ENCODE results near the gene KHK.
A peak's percentile ranks its signal among the peaks of the same experiment; 100 is the strongest.

KHK gene

GRCh38 chr2:27086090-27086723 is 365 bp upstream of the KHK start:
- H3K27me3 ChIP-seq (ENCODE audit: insufficient read depth, poor library complexity, severe bottlenecking), result no peaks in the 10 kb centered on the region
- H3K4me3 ChIP-seq (replicated peaks; ENCODE audit: insufficient read depth, low read length), result peak overlapping the region; percentile 49
- DNase-seq (ENCODE audit: low read depth in 1 of 2, low spot score in 1 of 2), result peak; percentile 89 to 94
- peak; percentile 35 for TF ChIP-seq REST (IDR thresholded peaks at IDR 0.05; ENCODE audit: insufficient replicate concordance, low read depth)
- TF ChIP-seq CTCF (IDR thresholded peaks at IDR 0.05; ENCODE audit: insufficient read depth, low read length), result peak; percentile 43
- no peak for TF ChIP-seq SPI1 (IDR thresholded peaks at IDR 0.05; ENCODE audit: borderline replicate concordance, low read depth)
- TF ChIP-seq POLR2AphosphoS5 (IDR thresholded peaks at IDR 0.05; ENCODE audit: low read depth), result 0 out of 2 replicates have a peak, but pooled peaks have one; percentile 53
- TF ChIP-seq GABPA (IDR thresholded peaks at IDR 0.05; ENCODE audit: low read depth), result peak; percentile 11; the same call in 1 of the 2 replicates
- peak overlapping the region; percentile 82 for H3K27ac ChIP-seq (replicated peaks)

GRCh38 chr2:27087823-27088410 is 1.3 kb downstream of the KHK start:
- H3K27ac ChIP-seq (replicated peaks), result no peak overlapping the region
- H3K4me3 ChIP-seq (replicated peaks; ENCODE audit: insufficient read depth, low read length), result no peak overlapping the region
- DNase-seq (ENCODE audit: low read depth in 1 of 2, low spot score in 1 of 2), result no peak
- H3K27me3 ChIP-seq (ENCODE audit: insufficient read depth, poor library complexity, severe bottlenecking), result no peaks in the 10 kb centered on the region
- TF ChIP-seq CTCF (IDR thresholded peaks at IDR 0.05; ENCODE audit: insufficient read depth, low read length) (no peak), POLR2AphosphoS5 (IDR thresholded peaks at IDR 0.05; ENCODE audit: low read depth) (no peak), REST (IDR thresholded peaks at IDR 0.05; ENCODE audit: insufficient replicate concordance, low read depth) (no peak), GABPA (IDR thresholded peaks at IDR 0.05; ENCODE audit: low read depth) (no peak), SPI1 (IDR thresholded peaks at IDR 0.05; ENCODE audit: borderline replicate concordance, low read depth) (no peak)

GRCh38 chr2:27088634-27089033 is 2.1 kb downstream of the KHK start:
- Histone ChIP-seq H3K27ac (replicated peaks) (no peak overlapping the region), H3K27me3 (ENCODE audit: insufficient read depth, poor library complexity, severe bottlenecking) (no peaks in the 10 kb centered on the region), H3K4me3 (replicated peaks; ENCODE audit: insufficient read depth, low read length) (no peak overlapping the region)
- no peak for DNase-seq (ENCODE audit: low read depth in 1 of 2, low spot score in 1 of 2)
- TF ChIP-seq REST (IDR thresholded peaks at IDR 0.05; ENCODE audit: insufficient replicate concordance, low read depth), result no peak

Measured in HL-60 (cell line).